Hematopoietic multipotent progenitor cell treated with erythropoietin and hydrocortisone succinate and interleukin-3 and kit ligand, for 8 days (in vitro differentiated cells): ENCODE data around the gene SELENOS.

Source experiments
- DNase-seq: peaks from one replicate; pipeline ENCODE4 v3.0.0-alpha.2; 2015

Gene SELENOS

DNA sequence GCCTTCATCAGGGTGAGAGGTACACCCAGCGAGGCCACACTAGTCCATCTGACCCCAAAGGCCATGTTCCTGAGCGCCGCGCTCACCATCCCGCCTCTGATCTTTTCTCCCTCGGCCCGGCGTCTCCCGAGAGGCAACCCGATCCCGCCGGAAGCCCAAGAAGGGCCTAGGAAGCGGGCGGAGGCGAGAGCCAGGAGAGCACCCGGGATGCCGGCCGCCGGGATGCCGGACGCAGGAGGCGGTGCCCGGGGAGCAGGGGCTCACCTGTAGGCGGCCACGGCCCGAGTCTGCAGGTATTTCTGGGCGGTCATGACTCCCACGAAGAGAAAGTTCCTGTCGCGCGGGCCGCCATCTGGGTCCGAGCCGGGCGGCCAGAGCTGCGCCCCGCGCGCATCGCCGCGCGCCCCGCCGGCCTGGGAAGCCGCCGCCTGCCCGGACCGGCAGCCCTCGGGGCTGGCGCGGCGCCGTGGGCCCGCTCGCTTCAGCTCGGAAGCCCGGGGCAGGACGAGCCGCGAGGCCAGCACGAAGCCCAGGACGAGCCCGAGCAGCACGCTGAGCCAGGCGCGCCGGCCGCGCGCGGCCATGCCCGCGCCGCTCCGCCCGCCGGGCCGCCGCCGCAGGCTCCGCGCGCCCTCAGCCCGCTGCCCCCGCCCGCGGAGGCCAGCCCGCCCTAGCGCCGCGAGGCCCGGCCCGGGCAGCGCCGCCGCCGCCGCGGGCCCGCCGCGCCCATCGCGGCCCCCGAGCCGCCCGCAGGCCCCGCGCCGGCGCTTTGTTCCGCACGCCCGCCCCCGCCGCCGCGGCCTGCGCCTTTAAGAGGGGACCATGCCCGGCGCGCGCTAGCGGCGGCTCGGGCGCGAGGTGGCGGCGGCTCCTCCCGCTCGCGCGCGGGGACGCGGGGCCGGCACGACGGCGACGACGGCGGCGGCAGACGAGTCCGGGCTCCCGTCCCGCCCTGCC lies 26.1 kb downstream of the SELENOS start:
- no peak for DNase-seq

DNA sequence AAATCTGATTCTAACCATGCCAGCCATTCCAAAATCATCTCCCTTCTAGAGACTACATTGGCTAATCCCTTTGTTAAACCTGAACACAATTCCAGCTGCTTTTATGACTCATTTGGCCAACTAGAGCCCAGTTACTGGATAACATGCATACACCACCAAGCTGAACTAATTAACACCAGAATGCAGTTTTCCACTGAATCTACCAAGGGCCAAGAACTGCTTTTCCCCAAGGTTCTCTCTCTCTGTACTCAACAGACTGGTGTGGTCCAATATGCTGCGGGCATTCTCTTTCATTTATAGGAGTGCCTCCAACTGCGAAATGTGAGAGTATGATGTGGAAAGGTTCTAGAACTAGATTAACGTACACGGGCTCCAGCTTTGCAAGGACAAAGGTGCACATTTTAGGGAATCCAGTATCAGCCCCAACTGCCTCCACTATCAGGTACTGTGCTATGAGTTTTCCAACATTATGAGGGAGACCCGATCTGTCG lies 26.9 kb downstream of the SELENOS start:
- DNase-seq, result peak; percentile 28

DNA sequence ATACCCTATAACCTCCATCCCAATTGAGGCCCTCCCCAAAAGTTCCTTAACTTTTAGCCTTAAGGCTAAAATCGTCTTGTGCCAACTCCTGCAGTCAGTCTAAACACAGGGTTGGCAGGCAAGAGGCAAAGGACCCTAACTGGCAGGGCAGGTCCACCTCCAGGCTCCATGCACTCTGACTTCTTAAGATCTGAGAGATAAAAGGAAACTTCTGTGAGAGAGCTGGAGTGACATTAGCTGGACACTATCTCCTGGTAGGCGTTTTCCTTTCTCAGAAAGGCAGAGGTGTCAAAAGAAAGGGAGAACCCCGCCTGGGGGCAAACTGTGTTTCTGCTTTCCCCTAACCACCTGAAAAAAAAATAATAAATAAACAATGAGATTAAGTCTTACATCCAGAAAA lies 29.0 kb downstream of the SELENOS start:
- DNase-seq, result no peak

DNA sequence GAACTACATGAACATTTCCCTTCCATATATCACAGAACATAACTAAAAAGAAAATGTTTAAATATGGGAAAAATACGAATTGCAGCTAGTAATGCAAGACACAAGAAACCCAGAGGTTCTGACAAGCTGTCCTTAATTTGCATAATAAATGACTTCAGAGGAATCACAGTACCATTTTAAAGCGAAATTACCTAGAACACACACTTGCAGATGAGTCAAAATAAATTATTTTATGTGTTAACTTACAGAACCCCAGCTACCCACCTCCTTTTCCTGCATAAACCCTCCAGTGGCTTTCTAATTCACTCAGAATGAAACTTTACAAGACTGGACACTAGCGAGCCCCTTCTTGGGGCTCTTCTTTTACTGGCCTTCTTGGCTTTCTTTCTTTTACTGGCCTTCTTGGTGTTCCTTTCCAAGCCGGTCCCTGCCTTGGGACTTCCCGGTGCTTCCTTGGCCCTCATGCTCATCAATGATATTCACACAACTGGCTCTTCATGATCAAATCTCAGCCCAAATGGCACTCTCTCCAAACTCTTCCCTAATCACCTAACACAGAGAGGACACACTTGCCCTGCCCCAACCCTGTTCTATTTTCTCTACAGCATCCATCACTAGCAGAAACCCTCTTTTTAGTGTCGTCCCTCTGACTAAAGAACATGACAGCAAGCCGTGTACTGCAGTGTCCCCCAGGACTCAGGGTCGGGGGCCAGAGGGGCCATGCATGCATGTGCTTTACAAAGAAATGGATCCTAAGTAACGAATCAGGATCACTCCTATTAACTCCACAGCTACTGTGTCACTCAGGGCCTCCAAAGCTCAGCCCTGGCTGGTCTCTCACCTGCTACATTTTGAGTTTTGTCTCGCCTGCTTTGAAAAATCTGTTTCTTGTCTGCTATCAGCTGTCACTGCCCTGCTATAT lies 30.2 kb downstream of the SELENOS start:
- no peak for DNase-seq

DNA sequence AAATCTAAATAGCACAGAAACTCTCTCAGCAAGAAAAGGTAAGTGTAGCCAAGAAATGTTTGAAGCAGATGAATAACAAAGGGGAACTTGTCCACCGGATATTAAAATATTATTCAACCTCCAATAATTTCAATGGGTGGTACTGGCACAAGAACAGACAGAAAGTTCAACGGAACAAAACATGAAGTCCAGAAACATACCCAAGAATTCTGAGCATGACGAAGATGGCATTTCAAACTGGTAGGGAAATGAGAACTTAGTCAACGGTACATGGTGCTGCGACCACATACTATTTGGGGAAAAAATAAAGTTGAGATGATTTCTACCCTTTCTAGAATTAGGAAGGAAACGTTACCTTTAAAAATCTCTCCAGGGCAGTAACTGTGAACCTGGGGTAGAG lies 30.9 kb downstream of the SELENOS start:
- DNase-seq, result no peak

DNA sequence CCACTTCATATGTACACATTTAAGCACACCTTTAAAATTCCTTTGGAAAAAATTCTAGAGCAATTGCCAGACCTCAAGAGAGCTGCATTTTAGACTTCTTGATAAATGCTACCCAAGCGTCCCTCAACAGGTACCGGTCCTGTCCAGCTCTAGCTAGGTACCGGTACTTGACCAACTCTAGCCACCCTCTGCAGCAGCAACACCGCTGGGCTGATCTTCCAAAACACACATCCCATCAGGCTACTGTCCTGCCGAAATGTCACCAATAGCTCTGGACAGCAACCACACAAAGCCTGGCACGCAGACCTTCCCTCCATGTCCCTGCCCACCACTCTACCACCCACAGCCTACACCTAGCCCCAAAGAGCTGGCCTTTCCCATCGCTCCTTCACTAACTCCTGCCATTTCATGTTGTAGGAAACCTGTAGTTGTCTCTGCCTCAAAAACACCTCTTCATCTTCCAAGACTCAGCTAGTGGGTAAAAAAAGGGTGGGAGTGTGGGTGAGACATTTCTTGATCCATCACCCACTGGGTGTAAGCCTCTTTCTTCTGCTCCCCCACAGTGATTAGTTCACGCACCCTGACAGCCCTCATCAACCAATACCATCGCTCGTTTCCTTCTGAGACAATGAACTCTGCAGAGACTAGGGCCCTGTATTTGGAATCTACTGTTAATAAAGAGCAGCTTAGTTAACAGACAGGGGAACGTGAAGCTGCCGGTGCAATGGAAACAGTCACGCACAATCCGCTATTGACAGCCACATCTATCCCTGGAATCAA lies 32.2 kb downstream of the SELENOS start:
- no peak for DNase-seq

DNA sequence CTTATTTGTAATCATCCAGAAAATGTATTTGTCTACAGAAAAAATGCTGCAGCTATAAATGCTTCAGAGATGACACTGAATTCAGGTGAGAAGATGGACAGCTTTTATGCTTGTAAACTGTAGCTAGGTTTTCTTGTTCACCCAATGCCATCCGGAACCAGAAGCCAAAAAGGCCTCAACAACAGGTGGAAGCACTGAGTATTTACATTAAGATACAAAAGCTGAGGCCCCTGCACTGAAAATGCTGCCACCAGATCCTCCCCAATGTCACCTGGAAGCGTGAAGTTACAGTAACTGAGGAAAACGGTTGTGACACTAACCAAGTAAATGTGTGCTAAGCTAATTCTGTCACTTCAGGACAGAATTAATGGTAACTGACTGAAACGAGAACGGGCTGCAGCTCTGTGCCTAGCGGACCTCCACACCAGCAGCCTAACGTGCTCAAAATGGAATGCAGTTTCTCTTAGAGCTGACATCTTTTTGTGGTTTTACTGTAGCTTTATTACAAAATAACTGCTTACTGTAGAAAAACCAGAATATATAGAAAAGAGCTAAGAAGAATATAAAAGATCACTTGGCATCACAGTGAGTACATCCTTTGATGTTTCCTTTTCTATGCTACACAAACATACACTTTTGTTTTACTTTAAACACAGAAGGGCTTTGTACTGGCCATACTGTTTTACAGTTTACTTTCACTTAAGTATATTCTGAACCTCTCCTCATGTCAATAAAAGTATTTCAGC lies 33.1 kb downstream of the SELENOS start:
- DNase-seq, result no peak

DNA sequence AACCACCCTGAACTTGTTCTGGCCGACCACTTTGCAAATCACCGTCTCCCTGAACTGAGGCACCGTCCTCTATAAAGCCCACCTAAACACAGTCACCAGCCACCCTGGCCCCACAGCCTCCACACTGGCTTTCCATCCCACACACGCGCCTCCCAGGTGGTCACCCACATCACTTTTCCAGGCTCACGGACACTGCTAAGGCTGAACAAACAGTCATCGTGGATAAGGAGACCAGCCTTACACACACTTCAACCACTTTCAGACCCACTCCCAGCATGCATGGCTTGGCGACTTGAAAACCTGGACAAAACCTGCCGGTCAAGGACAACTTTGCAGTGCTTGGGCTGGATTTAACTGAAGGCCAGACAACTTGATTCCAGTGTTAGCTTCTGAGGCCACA lies 33.9 kb downstream of the SELENOS start:
- DNase-seq, result no peak

DNA sequence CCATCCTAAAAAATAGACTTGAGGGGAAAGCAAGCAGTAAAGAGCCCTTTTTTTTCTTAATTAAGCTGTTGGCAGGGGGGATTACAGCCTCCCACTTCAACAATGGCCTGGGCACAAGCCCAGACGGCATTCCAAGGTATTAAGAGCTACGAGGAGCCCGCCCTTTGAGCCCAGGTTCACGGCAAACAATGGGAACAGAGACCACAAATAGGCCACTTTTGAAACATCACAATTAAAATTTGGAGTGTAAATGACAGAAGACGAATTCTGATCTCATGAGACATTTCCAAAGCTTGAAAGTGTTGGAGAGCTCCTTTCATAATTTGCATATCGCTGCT lies 34.3 kb downstream of the SELENOS start:
- no peak for DNase-seq

DNA sequence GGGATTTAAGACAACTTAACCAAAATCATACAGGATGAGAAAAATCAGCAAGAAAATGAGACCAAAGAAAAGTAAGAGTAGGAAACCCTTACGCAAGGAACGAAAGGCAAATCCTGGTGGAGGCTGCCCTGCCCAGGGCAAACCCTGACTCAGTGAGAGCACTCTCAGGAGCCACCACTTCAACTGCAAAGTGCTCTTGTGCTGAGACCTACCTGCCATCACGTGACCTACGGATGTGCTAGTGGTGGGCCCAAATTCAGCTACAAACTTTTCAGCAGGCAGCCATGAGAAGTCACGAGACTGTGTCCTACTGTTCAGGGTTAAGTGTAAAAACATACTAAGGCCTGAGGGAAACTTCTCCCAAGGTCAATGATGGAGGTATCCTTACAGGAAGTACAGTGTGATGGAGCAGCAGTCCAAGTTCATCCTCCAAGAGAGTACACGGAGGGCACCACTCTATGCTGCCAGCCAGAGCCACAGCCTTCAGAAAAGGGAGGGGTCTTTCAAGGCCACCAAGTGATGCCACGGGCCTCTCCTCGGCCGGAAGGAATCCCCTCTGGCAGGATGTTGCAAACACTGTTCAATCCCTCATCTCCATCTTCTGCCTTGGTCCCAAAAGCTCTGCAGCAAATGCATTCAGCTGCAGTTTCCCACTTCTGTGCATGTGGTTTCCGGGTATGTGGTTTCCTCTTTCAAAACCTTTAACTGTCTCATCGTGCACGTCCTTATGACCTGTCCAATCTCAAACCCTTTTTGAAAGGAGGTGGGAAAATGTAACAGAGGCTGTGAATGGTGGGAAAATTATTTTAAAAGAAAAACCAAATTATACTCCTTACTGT lies 34.9 kb downstream of the SELENOS start:
- DNase-seq, result peak; percentile 52

DNA sequence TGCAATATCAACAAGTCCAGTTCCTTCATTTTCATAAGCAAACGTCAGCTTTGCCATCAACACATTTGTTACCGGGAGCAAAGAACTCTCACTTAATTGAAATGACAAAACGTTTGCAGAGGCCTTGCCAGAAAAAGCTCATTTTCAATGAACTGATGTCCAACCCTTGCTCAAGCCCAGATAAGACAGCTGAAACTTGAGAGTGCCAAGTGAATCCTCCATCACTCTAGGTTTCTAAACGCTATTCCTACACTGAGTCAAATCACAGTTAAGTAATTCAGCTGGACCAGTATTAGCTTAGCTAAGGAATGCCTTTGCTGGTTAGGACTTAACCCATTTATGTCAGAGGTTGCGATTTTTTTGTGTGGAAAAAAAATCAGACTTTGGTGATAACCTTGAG lies 36.9 kb downstream of the SELENOS start:
- no peak for DNase-seq

DNA sequence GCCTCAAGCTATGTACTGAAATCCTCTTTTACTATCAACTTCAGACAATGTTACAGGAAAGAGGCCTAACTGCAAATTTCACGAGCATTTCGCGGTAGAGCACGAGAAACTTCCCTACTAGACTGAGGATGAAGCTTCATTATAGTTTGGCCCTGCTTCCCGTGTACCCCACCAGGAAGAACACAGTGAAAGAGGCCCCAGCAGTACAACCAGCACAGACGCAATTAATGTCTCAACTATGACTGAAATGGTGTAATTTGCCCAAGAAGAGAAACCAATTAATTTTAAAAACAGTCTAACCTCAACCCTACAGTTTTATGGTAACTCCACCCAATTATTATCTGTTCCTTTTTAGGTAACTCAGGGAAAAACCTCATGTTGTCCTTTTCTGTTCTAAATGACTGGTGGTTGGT lies 37.6 kb downstream of the SELENOS start:
- DNase-seq, result peak; percentile 36

DNA sequence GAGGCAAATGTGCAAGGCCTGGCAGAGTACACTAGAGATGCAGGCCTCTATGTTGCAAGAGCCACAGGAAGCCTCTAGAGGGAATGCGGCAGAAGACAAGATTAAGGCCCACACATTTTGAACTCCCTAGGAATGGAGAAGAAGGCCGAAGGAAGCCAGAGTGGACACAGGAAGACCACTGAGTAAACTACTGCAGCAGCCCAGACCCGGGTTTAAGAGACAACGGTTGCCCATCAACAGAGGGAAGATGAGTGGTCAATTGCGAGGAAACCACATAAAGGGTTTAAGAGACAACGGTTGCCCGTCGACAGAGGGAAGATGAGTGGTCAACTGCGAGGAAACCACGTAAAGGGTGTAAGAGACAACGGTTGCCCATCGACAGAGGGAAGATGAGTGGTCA lies 40.0 kb downstream of the SELENOS start:
- no peak for DNase-seq

DNA sequence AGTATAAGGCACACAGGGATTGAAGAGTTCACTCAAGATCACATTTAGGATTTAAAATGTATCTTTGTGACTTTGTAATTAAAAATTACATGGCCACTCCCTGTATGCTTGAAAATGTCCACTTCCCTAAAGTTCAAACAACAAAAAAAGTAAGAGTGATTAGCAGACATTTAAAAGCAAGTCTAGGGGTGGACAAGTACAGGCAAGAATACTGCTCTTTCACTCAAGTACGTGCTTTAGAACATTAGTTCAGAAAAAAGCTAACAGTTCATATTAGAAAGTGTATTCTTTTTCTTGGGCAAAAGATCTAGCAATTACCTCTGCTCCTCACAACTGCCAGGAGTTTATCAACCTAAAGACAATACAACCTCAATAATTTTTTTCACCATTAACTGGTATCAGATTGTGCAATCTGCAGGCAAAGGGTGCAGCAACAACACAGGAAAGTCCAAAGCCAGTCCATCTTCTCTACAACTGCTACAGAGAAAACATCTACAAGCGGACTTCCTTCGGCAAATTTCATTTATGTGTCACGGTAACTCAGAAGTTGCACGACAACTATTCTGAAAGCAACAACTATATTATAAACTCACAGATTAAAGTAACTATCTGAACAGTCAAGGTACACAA lies 43.5 kb downstream of the SELENOS start:
- no peak for DNase-seq

DNA sequence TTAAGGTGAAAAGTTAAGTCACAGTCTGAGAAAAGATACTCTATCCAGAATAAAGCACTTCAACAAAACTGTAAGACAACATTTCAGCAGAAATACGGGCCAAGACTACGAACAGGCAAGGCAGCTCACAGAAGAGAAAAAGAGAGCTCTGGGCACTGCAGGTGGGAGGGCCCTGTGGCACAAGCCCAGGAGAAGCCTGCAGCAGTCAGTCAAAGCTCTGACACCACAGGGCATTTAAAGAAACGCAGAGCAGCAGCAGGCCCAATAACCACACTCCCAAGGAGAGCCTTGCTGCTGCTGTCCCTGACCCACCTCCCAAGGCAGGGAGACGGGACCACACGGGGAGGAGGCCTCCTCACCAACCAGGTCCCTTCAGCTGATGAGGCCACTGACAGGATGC lies 44.6 kb downstream of the SELENOS start:
- no peak for DNase-seq

DNA sequence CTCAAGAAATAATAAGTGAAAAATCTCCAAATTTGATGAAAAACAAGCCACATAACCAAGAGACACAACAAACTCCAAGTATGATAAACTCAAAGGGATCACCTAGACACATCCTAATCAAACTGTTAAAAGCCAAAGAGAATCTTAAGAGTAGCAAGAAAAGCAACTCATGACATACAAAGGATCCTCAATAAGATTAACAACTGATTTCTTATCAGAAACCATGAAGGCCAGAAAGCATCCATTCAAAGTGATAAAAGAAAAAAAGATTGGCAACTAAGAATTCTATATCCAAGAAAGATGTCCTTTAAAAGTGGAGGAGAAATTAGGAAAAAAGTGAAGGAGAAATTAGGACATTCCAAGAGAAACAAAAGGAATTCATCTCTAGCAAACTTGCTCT lies 49.0 kb downstream of the SELENOS start:
- DNase-seq, result no peak

DNA sequence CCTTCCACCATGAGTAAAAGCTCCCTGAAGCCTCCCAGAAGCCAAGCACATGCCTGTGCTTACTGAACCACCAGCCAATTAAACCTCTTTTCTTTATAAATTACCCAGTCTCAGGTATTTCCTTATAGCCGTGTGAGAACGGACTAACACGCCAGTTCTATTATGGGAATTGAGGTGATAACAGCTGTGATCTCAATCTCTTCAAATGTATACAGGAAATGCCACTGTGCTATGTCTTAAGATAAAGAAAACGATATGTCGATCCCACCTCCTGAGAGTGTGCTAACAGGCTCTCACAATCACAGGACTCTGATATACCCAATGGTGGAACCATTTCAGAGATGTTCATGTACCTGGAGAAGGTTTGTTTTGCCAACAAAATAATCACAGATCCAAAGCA lies 51.6 kb downstream of the SELENOS start:
- no peak for DNase-seq
